ENCODE measurements around the gene C11orf91.

- TF ChIP-seq CTCF (conservative IDR thresholded peaks at IDR 0.05; ENCODE audit: low read length) (no peak), EZH2phosphoT487 (IDR thresholded peaks at IDR 0.05; ENCODE audit: borderline replicate concordance) (no peak)
These were observed 30.1 kb upstream of the C11orf91 start for GRCh38 chr11:33730716-33731115.

Data from Loucy (cell line).